ENCODE results near the gene HDGFL3.
"Not testable (repeated sequence)": the region's sequence is repeated elsewhere in the genome, so short reads cannot be mapped to it uniquely, and the experiment has no call there.

HDGFL3 gene

GRCh38 chr15:83193721-83194120 lies 13.9 kb downstream of the HDGFL3 start:
- no peak for DNase-seq (ENCODE audit: low spot score)

GRCh38 chr15:83192742-83193141 lies 14.9 kb downstream of the HDGFL3 start:
- DNase-seq (ENCODE audit: low spot score): no peak

GRCh38 chr15:83190450-83190849 lies 17.2 kb downstream of the HDGFL3 start:
- no peak for DNase-seq (ENCODE audit: low spot score)

GRCh38 chr15:83185561-83185960 lies 22.1 kb downstream of the HDGFL3 start:
- no peak for DNase-seq (ENCODE audit: low spot score)

- DNase-seq (ENCODE audit: low spot score): no peak
Observed at GRCh38 chr15:83178869-83179325, 28.7 kb downstream of the HDGFL3 start.

GRCh38 chr15:83178390-83178789 lies 29.2 kb downstream of the HDGFL3 start:
- no peak for DNase-seq (ENCODE audit: low spot score)

- DNase-seq (ENCODE audit: low spot score): no peak
Observed at GRCh38 chr15:83174891-83175290, 32.7 kb downstream of the HDGFL3 start.

- no peak for DNase-seq (ENCODE audit: low spot score)
Observed at GRCh38 chr15:83170474-83171165, 37.0 kb downstream of the HDGFL3 start.

- DNase-seq (ENCODE audit: low spot score): not testable (repeated sequence)
Observed at GRCh38 chr15:83169576-83169975, 38.0 kb downstream of the HDGFL3 start.

GRCh38 chr15:83166830-83167229 lies 40.8 kb downstream of the HDGFL3 start:
- DNase-seq (ENCODE audit: low spot score): no peak

GRCh38 chr15:83166218-83166617 lies 41.4 kb downstream of the HDGFL3 start:
- DNase-seq (ENCODE audit: low spot score): no peak

GRCh38 chr15:83164771-83165404 lies 42.7 kb downstream of the HDGFL3 start:
- peak; percentile 20 for DNase-seq (ENCODE audit: low spot score)

GRCh38 chr15:83164111-83164770 lies 43.4 kb downstream of the HDGFL3 start:
- no peak for DNase-seq (ENCODE audit: low spot score)

- DNase-seq (ENCODE audit: low spot score): no peak
Observed at GRCh38 chr15:83163032-83163431, 44.6 kb downstream of the HDGFL3 start.

GRCh38 chr15:83160741-83161140 lies 46.9 kb downstream of the HDGFL3 start:
- no peak for DNase-seq (ENCODE audit: low spot score)

- DNase-seq (ENCODE audit: low spot score): no peak
Observed at GRCh38 chr15:83158393-83158792, 49.2 kb downstream of the HDGFL3 start.

GRCh38 chr15:83155942-83156341 lies 51.7 kb downstream of the HDGFL3 start:
- no peak for DNase-seq (ENCODE audit: low spot score)

- DNase-seq (ENCODE audit: low spot score): no peak
Observed at GRCh38 chr15:83153288-83153687, 54.3 kb downstream of the HDGFL3 start.

GRCh38 chr15:83144771-83145170 lies 62.9 kb downstream of the HDGFL3 start:
- DNase-seq (ENCODE audit: low spot score): no peak

GRCh38 chr15:83142151-83142550 lies 65.5 kb downstream of the HDGFL3 start:
- not testable (repeated sequence) for DNase-seq (ENCODE audit: low spot score)

GRCh38 chr15:83132861-83133523 lies 74.6 kb downstream of the HDGFL3 start:
- no peak for DNase-seq (ENCODE audit: low spot score)

GRCh38 chr15:83129791-83130190 lies 77.8 kb downstream of the HDGFL3 start:
- DNase-seq (ENCODE audit: low spot score): no peak

All from CD4-positive, alpha-beta T cell treated with Interleukin-2 at 100 ng/mL for 4 hours (primary cell).